H1 (cell line): ENCODE measurements around the gene PLCL2. TPM values are rescaled to one million over a fixed set of nuclear protein-coding genes. Genes with fewer than 3 reads are reported as not detected.

Experiments
- CTCF ChIA-PET: fragments of 300-600 bp; sonication (Branson Sonifier 250); formaldehyde crosslinking; loops from one replicate; lab custom pipeline; 2021; ENCODE audit not compliant: partially characterized antibody; lab: Charles Lee
- POLR2A ChIA-PET: fragments of 300-600 bp; sonication (Branson Sonifier 250); formaldehyde crosslinking; loops from one replicate; lab custom pipeline; 2021; ENCODE audit warnings: inconsistent platforms; ENCODE audit not compliant: partially characterized antibody; lab: Charles Lee
- DNase-seq, 2 experiments: peaks; one replicate each; pipeline versions ENCODE4 v3.0.0 to v3.0.0-alpha.2; 2010 to 2022; ENCODE audit warnings: low spot score in 2 of 2, low read depth in 1 of 2, mixed read lengths in 1 of 2
- FAIRE-seq: peaks from 2 replicates; lab custom pipeline; 2011; peaks lifted over from hg19 to GRCh38; lab: Jason Lieb, UNC
- H2AFZ ChIP-seq: 2 replicates; pipeline ENCODE4 v1.8.1; 2012; ENCODE audit warnings: low read length, inconsistent platforms
- H2AK5ac ChIP-seq: 2 replicates; pipeline ENCODE4 v1.6.1; 2013; ENCODE audit warnings: low read depth, low read length
- H2BK120ac ChIP-seq: replicated peaks from 2 replicates; pipeline ENCODE3; 2013; ENCODE audit warnings: low read depth, low read length, inconsistent platforms
- H2BK12ac ChIP-seq: 2 replicates; pipeline ENCODE4 v1.6.1; 2013; ENCODE audit warnings: low read depth, low read length
- H2BK15ac ChIP-seq: 2 replicates; pipeline ENCODE4 v1.6.1; 2013; ENCODE audit warnings: low read length
- H2BK20ac ChIP-seq: 2 replicates; pipeline ENCODE4 v1.6.1; 2013; ENCODE audit warnings: low read length
- H2BK5ac ChIP-seq: 2 replicates; pipeline ENCODE4 v1.6.1; 2013; ENCODE audit warnings: low read depth, low read length
- H3K14ac ChIP-seq: 2 replicates; pipeline ENCODE4 v1.6.1; 2013; ENCODE audit warnings: inconsistent platforms; ENCODE audit not compliant: insufficient read length
- H3K18ac ChIP-seq: 2 replicates; pipeline ENCODE4 v1.6.1; 2013; ENCODE audit warnings: low read length; ENCODE audit errors: extremely low read depth
- H3K23ac ChIP-seq: 2 replicates; pipeline ENCODE4 v1.6.1; 2013; ENCODE audit warnings: inconsistent platforms; ENCODE audit not compliant: insufficient read length
- H3K23me2 ChIP-seq: 2 replicates; pipeline ENCODE4 v1.6.1; 2013; ENCODE audit warnings: low read depth, low read length
- H3K27ac ChIP-seq: 2 replicates; pipeline ENCODE4 v1.6.1; 2011; ENCODE audit warnings: low read depth, low read length, inconsistent platforms
- H3K27me3 ChIP-seq, 4 experiments: replicated peaks in 1 of 4; 1 replicate in 1 of 4; 2 replicates in 3 of 4; pipeline versions ENCODE4 v1.6.1 to v1.8.1; 2011 to 2013; ENCODE audit warnings: low read length in 3 of 4, mild to moderate bottlenecking in 3 of 4, inconsistent platforms in 2 of 4, mixed read lengths in 2 of 4, moderate library complexity in 1 of 4; ENCODE audit not compliant: control insufficient read depth in 3 of 4, insufficient read depth in 3 of 4; ENCODE audit errors: extremely low read depth in 1 of 4
- H3K36me3 ChIP-seq, 4 experiments: 2 replicates each; pipeline versions ENCODE4 v1.6.1 to v1.8.1; 2011 to 2013; ENCODE audit warnings: mild to moderate bottlenecking in 4 of 4, low read length in 3 of 4, moderate library complexity in 2 of 4, control low read depth in 1 of 4, inconsistent platforms in 1 of 4; ENCODE audit not compliant: insufficient read depth in 4 of 4, control insufficient read depth in 2 of 4
- H3K4ac ChIP-seq: replicated peaks from 2 replicates; pipeline ENCODE3; 2013; ENCODE audit warnings: low read length, low read depth, mixed read lengths, inconsistent platforms; ENCODE audit not compliant: insufficient read length
- H3K4me1 ChIP-seq, 4 experiments: replicated peaks in 1 of 4; 1 replicate in 1 of 4; 2 replicates in 3 of 4; pipeline versions ENCODE4 v1.6.1 to v1.8.1; 2011 to 2013; ENCODE audit warnings: low read length in 3 of 4, inconsistent platforms in 2 of 4, mixed read lengths in 1 of 4; ENCODE audit not compliant: insufficient read depth in 4 of 4, control insufficient read depth in 3 of 4
- H3K4me2 ChIP-seq, 2 experiments: 2 replicates each; pipeline versions ENCODE4 v1.6.1 to v1.8.1; 2011 to 2013; ENCODE audit warnings: low read depth in 2 of 2, low read length in 2 of 2, control low read depth in 1 of 2, inconsistent platforms in 1 of 2, mild to moderate bottlenecking in 1 of 2; ENCODE audit not compliant: insufficient read depth in 1 of 2
- H3K4me3 ChIP-seq, 4 experiments: fragments of 200-600, 300-600 bp in 1 of 4; sonication (generic), shearing (Covaris generic), sonication (Bioruptor Twin) in 1 of 4; 2 replicates each; pipeline versions ENCODE4 v1.5.1 to v1.8.1; 2011 to 2016; ENCODE audit warnings: low read length in 4 of 4, low read depth in 3 of 4, control low read depth in 2 of 4, inconsistent platforms in 2 of 4, mild to moderate bottlenecking in 2 of 4, mixed read lengths in 1 of 4, moderate library complexity in 1 of 4; ENCODE audit not compliant: insufficient read depth in 2 of 4; ENCODE audit errors: extremely low read depth in 1 of 4
- H3K56ac ChIP-seq: replicated peaks from 2 replicates; pipeline ENCODE3; 2013; ENCODE audit warnings: low read depth, mild to moderate bottlenecking, mixed read lengths, low read length, inconsistent platforms; ENCODE audit not compliant: insufficient read length
- H3K79me1 ChIP-seq: 2 replicates; pipeline ENCODE4 v1.6.1; 2013; ENCODE audit warnings: low read depth, low read length, control low read depth
- H3K79me2 ChIP-seq, 2 experiments: 2 replicates each; pipeline versions ENCODE4 v1.6.1 to v1.8.1; 2012 to 2013; ENCODE audit warnings: low read length in 2 of 2, mild to moderate bottlenecking in 2 of 2, inconsistent platforms in 1 of 2; ENCODE audit not compliant: insufficient read depth in 2 of 2, control insufficient read depth in 1 of 2
- H3K9ac ChIP-seq, 4 experiments: replicated peaks in 1 of 4; 1 replicate in 1 of 4; 2 replicates in 3 of 4; pipeline versions ENCODE4 v1.6.1 to v1.8.1; 2011 to 2013; ENCODE audit warnings: low read depth in 3 of 4, low read length in 3 of 4, control low read depth in 2 of 4, mild to moderate bottlenecking in 2 of 4, moderate library complexity in 2 of 4, inconsistent platforms in 1 of 4; ENCODE audit errors: extremely low read depth in 1 of 4
- H3K9me3 ChIP-seq, 2 experiments: 2 replicates each; pipeline versions ENCODE4 v1.6.1 to v1.8.1; 2012 to 2013; ENCODE audit warnings: mild to moderate bottlenecking in 2 of 2, moderate library complexity in 2 of 2, control low read depth in 1 of 2, inconsistent platforms in 1 of 2, low read depth in 1 of 2, low read length in 1 of 2, mixed read lengths in 1 of 2; ENCODE audit not compliant: insufficient read depth in 2 of 2
- H4K20me1 ChIP-seq, 2 experiments: replicated peaks in 1 of 2; 2 replicates each; pipeline versions ENCODE3 to v1.8.1; 2011 to 2013; ENCODE audit warnings: inconsistent platforms in 2 of 2, low read length in 2 of 2, mild to moderate bottlenecking in 1 of 2; ENCODE audit not compliant: insufficient read depth in 2 of 2, control insufficient read depth in 1 of 2
- H4K5ac ChIP-seq: 2 replicates; pipeline ENCODE4 v1.6.1; 2013; ENCODE audit warnings: low read length, low read depth, mixed read lengths, inconsistent platforms; ENCODE audit not compliant: insufficient read length
- H4K8ac ChIP-seq: 2 replicates; pipeline ENCODE4 v1.8.0; 2013; ENCODE audit warnings: mild to moderate bottlenecking, moderate library complexity, low read length, inconsistent platforms; ENCODE audit not compliant: insufficient read depth; ENCODE audit errors: extremely low read depth
- H4K91ac ChIP-seq: replicated peaks from 2 replicates; pipeline ENCODE3; 2013; ENCODE audit warnings: low read length, mixed read lengths, inconsistent platforms; ENCODE audit not compliant: insufficient read length
- HDAC2 ChIP-seq, 2 experiments: fragments of 300-600 bp in 1 of 2; sonication (generic) in 1 of 2; IDR thresholded peaks; 2 replicates each; pipeline ENCODE4 v1.6.1; 2011 to 2012; ENCODE audit warnings: low read depth in 2 of 2, low read length in 2 of 2, mild to moderate bottlenecking in 2 of 2, moderate library complexity in 2 of 2, borderline replicate concordance in 1 of 2, inconsistent platforms in 1 of 2
- RNF2 ChIP-seq: fragments of 200-900, 300-1000 bp; sonication (generic); IDR thresholded peaks from 2 replicates; pipeline ENCODE4 v1.7.1; 2016; ENCODE audit warnings: borderline replicate concordance, low read depth, mild to moderate bottlenecking, antibody characterized with exemption, low read length; ENCODE audit not compliant: poor library complexity, severe bottlenecking; ENCODE audit errors: missing control alignments
- SIRT6 ChIP-seq: IDR thresholded peaks from one replicate; pipeline ENCODE4 v1.7.1; 2012; ENCODE audit warnings: low read length, inconsistent platforms
- WGBS, 2 experiments: shearing (Covaris generic) in 1 of 2; methylation state at CpG; one replicate each; pipeline versions ENCODE4 v1.1.6 to v1.1.7; 2013 to 2015; ENCODE audit warnings: low lambda C conversion rate in 2 of 2, mixed read lengths in 2 of 2, inconsistent platforms in 1 of 2, low coverage in 1 of 2, missing lambda C conversion rate in 1 of 2; ENCODE audit not compliant: insufficient replicate concordance in 2 of 2, insufficient coverage in 1 of 2, insufficient read length in 1 of 2; ENCODE audit errors: extremely low coverage in 1 of 2, missing lambda C conversion rate in 1 of 2; 5-methylcytosine and 5-hydroxymethylcytosine counted together
- polyA plus RNA-seq, 7 experiments: library from polyadenylated mRNA; depleted of rRNA in 3 of 7; stranded (reverse) in 5 of 7; unstranded in 2 of 7; fragments of >200 nt in 5 of 7; fragments of 200-250 nt in 2 of 7; gene quantifications; 1 replicate in 5 of 7; 2 replicates in 1 of 7; 4 replicates in 1 of 7; pipeline versions ENCODE4 v1.2.1 to v1.2.3, GENCODE V29; 2011 to 2013; ENCODE audit warnings: missing spikeins in 2 of 7, mixed read lengths in 2 of 7
- total RNA-seq: library from RNA; stranded (reverse); fragmentation: NEBNext Ultra II Directional; extraction: Animal tissue kit (Norgen Biotek cat#: 25700); gene quantifications from 2 replicates; pipeline ENCODE4 v1.2.1, GENCODE V29; 2021
- TF ChIP-seq, protein P1 (sequence below): IDR thresholded peaks from 2 replicates; pipeline ENCODE4 v1.6.1; 2011; ENCODE audit warnings: low read length, improper control_type of control experiment

PLCL2 gene
- total and polyA plus RNA-seq, 2 of the 8 experiments (the other 6 are each of a cell fraction or from before 2014, with no cell fraction given), result 3.5 to 6.8 TPM

DNA sequence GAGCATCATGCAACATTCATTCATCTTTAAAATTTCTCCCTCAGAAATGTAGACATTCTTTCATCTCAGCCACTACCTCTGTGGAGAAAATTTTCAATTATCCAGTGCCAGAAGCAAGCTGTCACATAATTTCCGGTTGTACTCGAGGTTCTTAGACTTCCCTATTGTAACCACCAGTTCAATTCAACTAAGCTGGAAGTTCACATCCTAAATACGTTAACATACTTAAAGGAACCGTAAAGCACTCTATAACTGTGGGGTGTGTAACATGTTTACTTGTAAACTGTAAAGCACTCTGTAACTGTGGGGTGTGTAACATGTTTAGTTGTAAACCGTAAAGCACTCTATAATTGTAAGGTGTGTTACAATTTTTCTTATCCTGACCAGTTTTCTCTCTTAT is 150.3 kb downstream of the PLCL2 start:
- H3K79me1 ChIP-seq, result no peaks in the 10 kb centered on the region
- no peak overlapping the region for H3K56ac ChIP-seq
- no peak overlapping the region for H3K4me3 ChIP-seq
- H2AK5ac ChIP-seq, result no peak overlapping the region
- no peak overlapping the region for H2BK12ac ChIP-seq
- H4K8ac ChIP-seq, result no peak overlapping the region
- WGBS, 2 experiments, result 96% methylated on average over 5 of the region's 5 CpGs; no CpG with 5 or more reads in 1 of the 2 experiments
- POLR2A ChIA-PET, result no interaction called here
- no peak overlapping the region for H2BK120ac ChIP-seq
- no peak overlapping the region for H3K14ac ChIP-seq
- H2AFZ ChIP-seq, result no peak overlapping the region
- no peak overlapping the region for H3K27ac ChIP-seq
- H2BK5ac ChIP-seq, result no peak overlapping the region
- peaks cover 0 to 5% (median under 1%) of the 10 kb centered on the region in 4 experiments; a peak in 2 of 7 replicates for H3K4me1 ChIP-seq
- no peak for FAIRE-seq
- no peak overlapping the region for H4K91ac ChIP-seq
- no peaks in the 10 kb centered on the region for H3K36me3 ChIP-seq
- H3K79me2 ChIP-seq, result no peaks in the 10 kb centered on the region
- H3K23ac ChIP-seq, result no peak overlapping the region
- no peak overlapping the region for H3K9ac ChIP-seq
- H3K4me2 ChIP-seq, result no peak overlapping the region
- no peak overlapping the region for H2BK20ac ChIP-seq
- H2BK15ac ChIP-seq, result no peak overlapping the region
- no peaks in the 10 kb centered on the region for H3K27me3 ChIP-seq
- no peaks in the 10 kb centered on the region for H4K20me1 ChIP-seq
- TF ChIP-seq HDAC2 (IDR thresholded peaks at IDR 0.05; ENCODE audit: borderline replicate concordance in 1 of 2, low read depth in 2 of 2, low read length in 2 of 2) (no peak), RNF2 (no peak), SIRT6 (no peak)
- TF ChIP-seq, protein P1, sequence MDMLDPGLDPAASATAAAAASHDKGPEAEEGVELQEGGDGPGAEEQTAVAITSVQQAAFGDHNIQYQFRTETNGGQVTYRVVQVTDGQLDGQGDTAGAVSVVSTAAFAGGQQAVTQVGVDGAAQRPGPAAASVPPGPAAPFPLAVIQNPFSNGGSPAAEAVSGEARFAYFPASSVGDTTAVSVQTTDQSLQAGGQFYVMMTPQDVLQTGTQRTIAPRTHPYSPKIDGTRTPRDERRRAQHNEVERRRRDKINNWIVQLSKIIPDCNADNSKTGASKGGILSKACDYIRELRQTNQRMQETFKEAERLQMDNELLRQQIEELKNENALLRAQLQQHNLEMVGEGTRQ, result no peak
- H3K9me3 ChIP-seq, result no peaks in the 10 kb centered on the region
- no peak overlapping the region for H3K4ac ChIP-seq
- H4K5ac ChIP-seq, result no peak overlapping the region
- no peak for DNase-seq
- no peak overlapping the region for H3K18ac ChIP-seq
- CTCF ChIA-PET, result interaction anchor here (0.8 to 2.4 kb wide), 8 partner anchors 9 to 436 kb away, joined by 3 to 8 read pairs (median 4); partner anchors contain the start of gene PLCL2
- H3K23me2 ChIP-seq, result no peaks in the 10 kb centered on the region
